ENCODE results near the gene ZNF583. TPM values are rescaled to one million over a fixed set of nuclear protein-coding genes. Genes with fewer than 3 reads are reported as not detected.
A peak's percentile ranks its signal among the peaks of the same experiment; 100 is the strongest.

Gene ZNF583
- total and polyA plus RNA-seq, 9 of the 15 experiments (the other 6 are each of a cell fraction or from before 2014, with no cell fraction given), result 0.92 to 6.7 (median 3.0) TPM

DNA sequence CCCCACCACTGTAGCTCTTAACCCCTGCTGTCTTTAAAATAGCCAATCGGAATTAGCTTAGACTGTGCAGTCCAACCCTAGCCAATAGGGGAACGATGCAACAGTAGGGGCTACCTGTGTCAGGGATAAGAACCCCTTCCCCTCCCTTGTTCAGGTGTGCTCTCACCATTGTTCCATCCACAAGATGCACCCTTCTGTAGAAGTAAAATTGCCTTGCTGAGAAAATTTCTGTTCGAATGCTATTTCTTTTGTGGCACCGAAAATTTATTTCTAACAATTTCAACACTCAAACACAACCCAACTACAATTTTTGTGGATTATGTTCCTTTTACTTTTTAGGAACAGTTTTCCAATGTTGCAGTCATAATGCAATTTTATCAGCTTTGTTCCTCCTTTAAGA lies 3.6 kb upstream of the ZNF583 start:
- ChIA-PET POLR2A (no interaction called here), CTCF (ENCODE audit: low intra/inter-chr PET ratio) (no interaction called here)
- 1% methylated on average over 4 of the region's 4 CpGs for WGBS (ENCODE audit: insufficient coverage, low coverage, missing lambda C conversion rate)
- Histone ChIP-seq H3K9me1 (ENCODE audit: control insufficient read depth, insufficient read depth, low read length) (no peaks in the 10 kb centered on the region), H3K9me3 (replicated peaks; ENCODE audit: control insufficient read depth, insufficient read depth, low read depth, low read length) (peaks cover 9% of the 10 kb centered on the region), H2AFZ (ENCODE audit: low read depth, low read length) (no peak overlapping the region), H3K27me3 (ENCODE audit: control insufficient read depth in 2 of 2, insufficient read depth in 2 of 2, low read length in 2 of 2) (no peaks in the 10 kb centered on the region), H3K36me3 (ENCODE audit: control insufficient read depth, insufficient read depth, low read length) (no peaks in the 10 kb centered on the region), H4K20me1 (replicated peaks; ENCODE audit: control insufficient read depth, insufficient read depth, low read length) (no peaks in the 10 kb centered on the region), H3K4me3 (no peak overlapping the region), H3K79me2 (ENCODE audit: control insufficient read depth, insufficient read depth, low read length) (peaks cover 11% of the 10 kb centered on the region), H3K4me1 (replicated peaks in 1 of 2; ENCODE audit: control insufficient read depth in 2 of 2, insufficient read depth in 2 of 2, low read length in 2 of 2) (peaks cover 10 to 12% of the 10 kb centered on the region in 2 experiments; a peak in 4 of 5 replicates), H3K27ac (ENCODE audit: extremely low read depth, low read depth, low read length) (no peak overlapping the region), H3K9ac (ENCODE audit: insufficient read depth in 1 of 2, low read depth in 2 of 2, low read length in 2 of 2) (no peak overlapping the region), H3K4me2 (ENCODE audit: insufficient read depth, low read length) (no peak overlapping the region)
- no peak for ATAC-seq
- in situ Hi-C loops (cut with MboI) (no loop called here), intact Hi-C loops (cut with micrococcal nuclease) (no loop called here)
- FAIRE-seq, result no peak
- no TSS peak for BruUV-seq (replicated peaks)
- DNase-seq (ENCODE audit: extremely low read depth in 1 of 4, low spot score in 3 of 4), result no peak
- no peak for TF ChIP-seq HMGN3 (IDR thresholded peaks at IDR 0.05; ENCODE audit: borderline replicate concordance, extremely low read depth, insufficient read length, low read depth, low read length)
- no peak for TF ChIP-seq POLR2AphosphoS5 (IDR thresholded peaks at IDR 0.05; ENCODE audit: control insufficient read depth, insufficient read depth, low read depth, low read length)
- TF ChIP-seq, protein P1, sequence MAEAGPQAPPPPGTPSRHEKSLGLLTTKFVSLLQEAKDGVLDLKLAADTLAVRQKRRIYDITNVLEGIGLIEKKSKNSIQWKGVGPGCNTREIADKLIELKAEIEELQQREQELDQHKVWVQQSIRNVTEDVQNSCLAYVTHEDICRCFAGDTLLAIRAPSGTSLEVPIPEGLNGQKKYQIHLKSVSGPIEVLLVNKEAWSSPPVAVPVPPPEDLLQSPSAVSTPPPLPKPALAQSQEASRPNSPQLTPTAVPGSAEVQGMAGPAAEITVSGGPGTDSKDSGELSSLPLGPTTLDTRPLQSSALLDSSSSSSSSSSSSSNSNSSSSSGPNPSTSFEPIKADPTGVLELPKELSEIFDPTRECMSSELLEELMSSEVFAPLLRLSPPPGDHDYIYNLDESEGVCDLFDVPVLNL (CRISPR knock-in tag; IDR thresholded peaks at IDR 0.05; ENCODE audit: low read depth), result no peak
- TF ChIP-seq TRIM28 (IDR thresholded peaks at IDR 0.05), result peak; percentile 74; the same call in 1 of the 2 replicates
- no peak for TF ChIP-seq ZNF121 (CRISPR knock-in tag; conservative IDR thresholded peaks at IDR 0.05)
- TF ChIP-seq RFX7 (CRISPR knock-in tag; IDR thresholded peaks at IDR 0.05), result no peak
- TF ChIP-seq TAF7 (tag; IDR thresholded peaks at IDR 0.05), result no peak
- no peak for TF ChIP-seq CBFB (CRISPR knock-in tag; IDR thresholded peaks at IDR 0.05)
- TF ChIP-seq, protein P2, sequence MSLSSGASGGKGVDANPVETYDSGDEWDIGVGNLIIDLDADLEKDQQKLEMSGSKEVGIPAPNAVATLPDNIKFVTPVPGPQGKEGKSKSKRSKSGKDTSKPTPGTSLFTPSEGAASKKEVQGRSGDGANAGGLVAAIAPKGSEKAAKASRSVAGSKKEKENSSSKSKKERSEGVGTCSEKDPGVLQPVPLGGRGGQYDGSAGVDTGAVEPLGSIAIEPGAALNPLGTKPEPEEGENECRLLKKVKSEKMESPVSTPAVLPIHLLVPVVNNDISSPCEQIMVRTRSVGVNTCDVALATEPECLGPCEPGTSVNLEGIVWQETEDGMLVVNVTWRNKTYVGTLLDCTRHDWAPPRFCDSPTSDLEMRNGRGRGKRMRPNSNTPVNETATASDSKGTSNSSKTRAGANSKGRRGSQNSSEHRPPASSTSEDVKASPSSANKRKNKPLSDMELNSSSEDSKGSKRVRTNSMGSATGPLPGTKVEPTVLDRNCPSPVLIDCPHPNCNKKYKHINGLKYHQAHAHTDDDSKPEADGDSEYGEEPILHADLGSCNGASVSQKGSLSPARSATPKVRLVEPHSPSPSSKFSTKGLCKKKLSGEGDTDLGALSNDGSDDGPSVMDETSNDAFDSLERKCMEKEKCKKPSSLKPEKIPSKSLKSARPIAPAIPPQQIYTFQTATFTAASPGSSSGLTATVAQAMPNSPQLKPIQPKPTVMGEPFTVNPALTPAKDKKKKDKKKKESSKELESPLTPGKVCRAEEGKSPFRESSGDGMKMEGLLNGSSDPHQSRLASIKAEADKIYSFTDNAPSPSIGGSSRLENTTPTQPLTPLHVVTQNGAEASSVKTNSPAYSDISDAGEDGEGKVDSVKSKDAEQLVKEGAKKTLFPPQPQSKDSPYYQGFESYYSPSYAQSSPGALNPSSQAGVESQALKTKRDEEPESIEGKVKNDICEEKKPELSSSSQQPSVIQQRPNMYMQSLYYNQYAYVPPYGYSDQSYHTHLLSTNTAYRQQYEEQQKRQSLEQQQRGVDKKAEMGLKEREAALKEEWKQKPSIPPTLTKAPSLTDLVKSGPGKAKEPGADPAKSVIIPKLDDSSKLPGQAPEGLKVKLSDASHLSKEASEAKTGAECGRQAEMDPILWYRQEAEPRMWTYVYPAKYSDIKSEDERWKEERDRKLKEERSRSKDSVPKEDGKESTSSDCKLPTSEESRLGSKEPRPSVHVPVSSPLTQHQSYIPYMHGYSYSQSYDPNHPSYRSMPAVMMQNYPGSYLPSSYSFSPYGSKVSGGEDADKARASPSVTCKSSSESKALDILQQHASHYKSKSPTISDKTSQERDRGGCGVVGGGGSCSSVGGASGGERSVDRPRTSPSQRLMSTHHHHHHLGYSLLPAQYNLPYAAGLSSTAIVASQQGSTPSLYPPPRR (CRISPR knock-in tag; IDR thresholded peaks at IDR 0.05; ENCODE audit: borderline replicate concordance), result no peak
- no peak for TF ChIP-seq PURB (CRISPR knock-in tag; IDR thresholded peaks at IDR 0.05; ENCODE audit: low read depth)
- no peak for TF ChIP-seq CREM (IDR thresholded peaks at IDR 0.05; ENCODE audit: low read depth)
- TF ChIP-seq ZNF134 (CRISPR knock-in tag; conservative IDR thresholded peaks at IDR 0.05), result no peak
- TF ChIP-seq, protein P3, sequence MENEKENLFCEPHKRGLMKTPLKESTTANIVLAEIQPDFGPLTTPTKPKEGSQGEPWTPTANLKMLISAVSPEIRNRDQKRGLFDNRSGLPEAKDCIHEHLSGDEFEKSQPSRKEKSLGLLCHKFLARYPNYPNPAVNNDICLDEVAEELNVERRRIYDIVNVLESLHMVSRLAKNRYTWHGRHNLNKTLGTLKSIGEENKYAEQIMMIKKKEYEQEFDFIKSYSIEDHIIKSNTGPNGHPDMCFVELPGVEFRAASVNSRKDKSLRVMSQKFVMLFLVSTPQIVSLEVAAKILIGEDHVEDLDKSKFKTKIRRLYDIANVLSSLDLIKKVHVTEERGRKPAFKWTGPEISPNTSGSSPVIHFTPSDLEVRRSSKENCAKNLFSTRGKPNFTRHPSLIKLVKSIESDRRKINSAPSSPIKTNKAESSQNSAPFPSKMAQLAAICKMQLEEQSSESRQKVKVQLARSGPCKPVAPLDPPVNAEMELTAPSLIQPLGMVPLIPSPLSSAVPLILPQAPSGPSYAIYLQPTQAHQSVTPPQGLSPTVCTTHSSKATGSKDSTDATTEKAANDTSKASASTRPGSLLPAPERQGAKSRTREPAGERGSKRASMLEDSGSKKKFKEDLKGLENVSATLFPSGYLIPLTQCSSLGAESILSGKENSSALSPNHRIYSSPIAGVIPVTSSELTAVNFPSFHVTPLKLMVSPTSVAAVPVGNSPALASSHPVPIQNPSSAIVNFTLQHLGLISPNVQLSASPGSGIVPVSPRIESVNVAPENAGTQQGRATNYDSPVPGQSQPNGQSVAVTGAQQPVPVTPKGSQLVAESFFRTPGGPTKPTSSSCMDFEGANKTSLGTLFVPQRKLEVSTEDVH (IDR thresholded peaks at IDR 0.05; ENCODE audit: low read depth, partially characterized antibody), result no peak
- no peak for TF ChIP-seq ETV5 (CRISPR knock-in tag; IDR thresholded peaks at IDR 0.05; ENCODE audit: low read depth)
- 0 out of 2 replicates have a peak, but pooled peaks have one; percentile 46 for TF ChIP-seq ZNF561 (CRISPR knock-in tag; conservative IDR thresholded peaks at IDR 0.05)
- TF ChIP-seq GTF2A2 (tag; IDR thresholded peaks at IDR 0.05), result no peak
